G401 (cell line): ENCODE results near the gene BRAP. TPM values are rescaled to one million over a fixed set of nuclear protein-coding genes. Genes with fewer than 3 reads are reported as not detected.
"Not testable (repeated sequence)": the region's sequence is repeated elsewhere in the genome, so short reads cannot be mapped to it uniquely, and the experiment has no call there.

Experiments
- DNase-seq: peaks from one replicate; pipeline ENCODE4 v3.0.0-alpha.2; 2015; ENCODE audit warnings: low spot score
- in situ Hi-C: cut with HindIII; loops from 2 replicates; pipeline ENCODE4 v1.10.0; 2016; ENCODE audit warnings: low sequenced_read_pairs, mixed read lengths
- total RNA-seq: library from RNA; depleted of rRNA; stranded (reverse); fragments of >200 nt; shearing (Covaris generic); gene quantifications from 2 replicates; pipeline ENCODE4 v1.2.3, GENCODE V29; 2014; rRNA removed

The BRAP gene
- total RNA-seq, 1 experiment from 2014 or later, result 17.0 TPM

GRCh38 chr12:111596985-111597830, 88.5 kb downstream of the BRAP start:
- in situ Hi-C loops, result loop anchor here (25.0 kb wide), 1 partner anchor 90 kb away; the partner anchor contains the start of genes ACAD10 and BRAP
- DNase-seq, result peak; percentile 73

DNA sequence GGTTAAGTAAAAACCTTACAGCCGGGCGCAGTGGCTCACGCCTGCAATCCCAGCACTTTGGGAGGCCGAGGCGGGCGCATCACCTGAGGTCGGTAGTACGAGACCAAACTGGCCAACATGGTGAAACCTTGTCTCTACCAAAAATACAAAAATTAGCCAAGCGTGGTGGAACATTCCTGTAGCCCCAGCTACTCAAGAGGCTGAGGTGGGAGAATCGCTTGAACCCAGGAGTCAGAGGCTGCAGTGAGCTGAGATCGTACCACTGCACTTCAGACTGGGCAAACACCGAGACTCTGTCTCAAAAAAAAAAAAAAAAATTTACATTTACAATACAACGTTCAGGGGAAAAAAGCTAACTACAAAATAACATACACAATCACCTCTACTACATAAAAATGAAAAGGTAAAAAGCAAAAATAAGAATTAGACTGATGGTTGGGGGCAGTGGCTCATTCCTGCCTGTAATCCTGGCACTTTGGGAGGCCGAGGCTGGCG, 90.4 kb downstream of the BRAP start:
- in situ Hi-C loops, result loop anchor here (25.0 kb wide), 1 partner anchor 92 kb away; the partner anchor contains the start of genes ACAD10 and BRAP
- not testable (repeated sequence) for DNase-seq

Other genes with a start within 250 kb of the BRAP start
- gene ATXN2, start 86.6 kb downstream of the BRAP start, total RNA-seq, result 11.3 and 22.7 TPM in 2 replicates
- gene ACAD10, start 97 bp upstream of the BRAP start, total RNA-seq, result 28.0 and 39.2 TPM in 2 replicates
- 60.5 and 73.9 TPM in 2 replicates for gene ALDH2, start 81.0 kb upstream of the BRAP start, total RNA-seq
- gene MAPKAPK5, start 156.3 kb upstream of the BRAP start, total RNA-seq, result 87.2 and 94.3 TPM in 2 replicates